Measurements from ENCODE around the gene ABRACL. TPM values are rescaled to one million over a fixed set of nuclear protein-coding genes. Genes with fewer than 3 reads are reported as not detected.
"Not testable (repeated sequence)": the region's sequence is repeated elsewhere in the genome, so short reads cannot be mapped to it uniquely, and the experiment has no call there.

The ABRACL gene
- total RNA-seq, 1 donor from 2014 or later, result 17.2 TPM

GRCh38 chr6:139027620-139028182 is 844 bp upstream of the ABRACL start:
- Histone ChIP-seq H3K9me3 (ENCODE audit: control insufficient read depth in 3 of 3, low read length in 3 of 3) (no peaks in the 10 kb centered on the region), H3K4me1 (ENCODE audit: control insufficient read depth in 3 of 3, insufficient read depth in 3 of 3, low read length in 3 of 3) (peaks cover 3 to 16% (median 4%) of the 10 kb centered on the region in 3 donors), H3K9ac (ENCODE audit: low read depth in 1 of 3, low read length in 3 of 3) (peak overlapping the region in 1 of 3 donors; percentile 77), H3K27me3 (ENCODE audit: control insufficient read depth in 3 of 3, insufficient read depth in 3 of 3, low read length in 3 of 3) (no peaks in the 10 kb centered on the region), H3K36me3 (ENCODE audit: control insufficient read depth in 3 of 3, insufficient read depth in 3 of 3, low read length in 3 of 3) (no peaks in the 10 kb centered on the region), H3K27ac (ENCODE audit: low read depth, low read length) (no peak overlapping the region), H3K4me3 (ENCODE audit: low read length in 3 of 3) (peak overlapping the region in 2 of 3 donors; percentile 80 to 81)

GRCh38 chr6:139028215-139028657 is 309 bp upstream of the ABRACL start:
- H3K9me3 ChIP-seq (ENCODE audit: control insufficient read depth in 3 of 3, low read length in 3 of 3), result no peaks in the 10 kb centered on the region
- no peaks in the 10 kb centered on the region for H3K36me3 ChIP-seq (ENCODE audit: control insufficient read depth in 3 of 3, insufficient read depth in 3 of 3, low read length in 3 of 3)
- peak overlapping the region; percentile 26 for H3K27ac ChIP-seq (ENCODE audit: low read depth, low read length)

DNA sequence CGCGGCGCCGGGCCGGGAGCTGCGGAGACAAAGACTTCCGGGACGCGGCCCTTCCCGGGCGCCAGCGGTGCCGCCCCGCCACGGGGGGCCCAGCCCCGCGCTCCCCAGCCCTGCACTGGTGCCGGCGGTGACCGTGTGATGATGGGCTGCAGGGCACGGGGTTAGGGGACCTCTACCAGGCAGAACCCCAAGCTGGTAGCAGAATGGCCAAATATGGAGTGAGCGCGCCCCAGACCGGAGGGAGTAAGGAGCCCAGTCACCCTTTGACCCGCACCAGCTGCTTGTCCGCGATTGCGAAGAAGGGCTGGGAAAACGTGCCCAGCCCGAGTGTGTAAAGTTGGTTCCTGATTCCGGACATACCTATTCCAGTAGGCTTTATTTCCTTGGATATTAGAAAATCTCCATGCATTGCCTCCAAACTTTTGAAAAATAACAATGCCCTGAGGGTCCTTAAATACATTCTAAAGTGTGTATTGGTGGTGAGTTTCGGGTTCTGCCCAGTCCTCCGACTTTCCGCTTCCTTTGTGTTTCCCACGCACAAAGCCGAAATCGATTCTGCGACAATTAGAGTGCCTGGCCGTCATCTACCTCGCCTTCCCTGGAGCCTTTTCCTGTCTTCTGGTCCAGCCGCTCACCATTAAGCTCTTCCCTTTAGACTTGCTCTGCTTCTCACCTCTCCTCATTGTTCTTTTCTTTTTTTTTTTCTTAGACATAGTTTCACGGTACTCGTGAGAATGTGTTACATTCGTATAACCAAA is 1.1 kb downstream of the ABRACL start:
- H3K9ac ChIP-seq (ENCODE audit: low read depth in 1 of 3, low read length in 3 of 3), result peak overlapping the region; percentile 77 to 84 (median 79)
- peaks cover 3 to 16% (median 4%) of the 10 kb centered on the region in 3 donors for H3K4me1 ChIP-seq (ENCODE audit: control insufficient read depth in 3 of 3, insufficient read depth in 3 of 3, low read length in 3 of 3)
- H3K9me3 ChIP-seq (ENCODE audit: control insufficient read depth in 3 of 3, low read length in 3 of 3), result no peaks in the 10 kb centered on the region
- peak overlapping the region; percentile 80 to 81 (median 81) for H3K4me3 ChIP-seq (ENCODE audit: low read length in 3 of 3)
- H3K27ac ChIP-seq (ENCODE audit: low read depth, low read length), result peak overlapping the region; percentile 26
- H3K36me3 ChIP-seq (ENCODE audit: control insufficient read depth in 3 of 3, insufficient read depth in 3 of 3, low read length in 3 of 3), result no peaks in the 10 kb centered on the region
- no peaks in the 10 kb centered on the region for H3K27me3 ChIP-seq (ENCODE audit: control insufficient read depth in 3 of 3, insufficient read depth in 3 of 3, low read length in 3 of 3)

More at GRCh38 chr6:139028215-139028657, 309 bp upstream of the ABRACL start:
- Histone ChIP-seq H3K4me1 (ENCODE audit: control insufficient read depth in 3 of 3, insufficient read depth in 3 of 3, low read length in 3 of 3) (peaks cover 3 to 16% (median 4%) of the 10 kb centered on the region in 3 donors), H3K9ac (ENCODE audit: low read depth in 1 of 3, low read length in 3 of 3) (peak overlapping the region; percentile 77 to 84 (median 79)), H3K27me3 (ENCODE audit: control insufficient read depth in 3 of 3, insufficient read depth in 3 of 3, low read length in 3 of 3) (no peaks in the 10 kb centered on the region), H3K4me3 (ENCODE audit: low read length in 3 of 3) (peak overlapping the region; percentile 80 to 81 (median 81))

DNA sequence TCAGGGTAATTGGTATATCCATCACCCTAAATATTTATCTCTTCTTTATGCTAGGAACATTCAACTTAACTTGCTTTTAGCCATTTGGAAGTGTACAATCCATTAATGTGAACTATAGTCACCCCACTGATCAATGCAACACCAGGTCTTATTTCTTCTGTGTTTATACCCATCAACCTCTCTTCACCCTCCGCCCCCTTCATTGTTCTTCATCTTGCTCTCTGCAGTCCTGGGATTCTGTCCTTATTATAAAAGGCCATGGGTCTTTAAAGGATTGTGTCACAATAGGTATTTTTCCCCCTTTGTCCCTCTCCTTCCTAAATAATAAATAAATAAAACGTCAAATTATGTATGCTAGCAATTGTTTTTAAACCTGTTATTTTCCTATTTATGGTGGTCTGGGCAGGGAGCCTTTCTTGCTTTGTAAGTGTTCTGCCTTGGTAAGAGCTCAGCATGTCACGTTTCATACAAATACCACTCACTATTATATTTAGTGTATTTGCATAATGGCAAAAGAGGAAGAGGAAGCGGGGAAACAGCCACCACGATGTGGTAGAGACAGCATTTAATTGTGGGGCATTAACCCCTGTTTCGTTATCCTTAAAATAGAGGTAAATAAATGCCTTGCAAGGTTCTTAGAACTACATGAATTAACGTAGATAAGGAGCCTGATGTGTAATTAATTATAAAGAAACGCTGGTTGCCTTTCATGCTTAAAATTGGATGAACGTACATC is 1.9 kb downstream of the ABRACL start:
- Histone ChIP-seq H3K9me3 (ENCODE audit: control insufficient read depth in 3 of 3, low read length in 3 of 3) (no peaks in the 10 kb centered on the region), H3K27me3 (ENCODE audit: control insufficient read depth in 3 of 3, insufficient read depth in 3 of 3, low read length in 3 of 3) (no peaks in the 10 kb centered on the region), H3K36me3 (ENCODE audit: control insufficient read depth in 3 of 3, insufficient read depth in 3 of 3, low read length in 3 of 3) (no peaks in the 10 kb centered on the region), H3K9ac (ENCODE audit: low read depth in 1 of 3, low read length in 3 of 3) (no peak overlapping the region), H3K27ac (ENCODE audit: low read depth, low read length) (no peak overlapping the region), H3K4me3 (ENCODE audit: low read length in 3 of 3) (peak overlapping the region in 2 of 3 donors; percentile 80 to 81), H3K4me1 (ENCODE audit: control insufficient read depth in 3 of 3, insufficient read depth in 3 of 3, low read length in 3 of 3) (peaks cover 3 to 16% (median 4%) of the 10 kb centered on the region in 3 donors)

DNA sequence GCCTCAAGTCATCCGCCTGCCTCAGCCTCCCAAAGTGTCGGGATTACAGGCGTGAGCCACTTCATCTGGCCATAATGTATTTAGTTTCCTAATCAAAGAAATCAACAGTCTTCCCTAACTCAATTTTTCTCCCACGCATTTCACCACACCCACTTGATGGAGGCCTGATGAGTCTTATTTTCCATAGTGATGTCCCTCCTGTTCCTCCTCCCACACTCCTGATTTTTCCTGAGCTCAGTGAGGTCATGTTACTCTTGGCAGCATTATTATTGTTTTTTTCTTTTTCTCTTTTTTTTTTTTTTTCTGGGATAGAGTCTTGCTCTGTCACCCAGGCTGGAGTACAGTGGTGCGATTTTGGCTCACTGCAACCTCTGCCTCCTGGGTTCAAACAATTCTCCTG is 8.9 kb downstream of the ABRACL start:
- Histone ChIP-seq H3K27ac (ENCODE audit: low read depth, low read length) (no peak overlapping the region), H3K4me3 (ENCODE audit: low read length in 3 of 3) (no peak overlapping the region), H3K9me3 (ENCODE audit: control insufficient read depth in 3 of 3, low read length in 3 of 3) (no peaks in the 10 kb centered on the region), H3K9ac (ENCODE audit: low read depth in 1 of 3, low read length in 3 of 3) (no peak overlapping the region), H3K36me3 (ENCODE audit: control insufficient read depth in 3 of 3, insufficient read depth in 3 of 3, low read length in 3 of 3) (no peaks in the 10 kb centered on the region), H3K4me1 (ENCODE audit: control insufficient read depth in 3 of 3, insufficient read depth in 3 of 3, low read length in 3 of 3) (no peaks in the 10 kb centered on the region), H3K27me3 (ENCODE audit: control insufficient read depth in 3 of 3, insufficient read depth in 3 of 3, low read length in 3 of 3) (no peaks in the 10 kb centered on the region)

- no peak overlapping the region for H3K27ac ChIP-seq (ENCODE audit: low read depth, low read length)
- H3K9me3 ChIP-seq (ENCODE audit: control insufficient read depth in 3 of 3, low read length in 3 of 3), result no peaks in the 10 kb centered on the region
- H3K9ac ChIP-seq (ENCODE audit: low read depth in 1 of 3, low read length in 3 of 3), result no peak overlapping the region
- H3K27me3 ChIP-seq (ENCODE audit: control insufficient read depth in 3 of 3, insufficient read depth in 3 of 3, low read length in 3 of 3), result no peaks in the 10 kb centered on the region
- no peak overlapping the region for H3K4me3 ChIP-seq (ENCODE audit: low read length in 3 of 3)
- no peaks in the 10 kb centered on the region for H3K4me1 ChIP-seq (ENCODE audit: control insufficient read depth in 3 of 3, insufficient read depth in 3 of 3, low read length in 3 of 3)
- H3K36me3 ChIP-seq (ENCODE audit: control insufficient read depth in 3 of 3, insufficient read depth in 3 of 3, low read length in 3 of 3), result no peaks in the 10 kb centered on the region
These were observed 15.7 kb downstream of the ABRACL start for GRCh38 chr6:139044250-139044649.

DNA sequence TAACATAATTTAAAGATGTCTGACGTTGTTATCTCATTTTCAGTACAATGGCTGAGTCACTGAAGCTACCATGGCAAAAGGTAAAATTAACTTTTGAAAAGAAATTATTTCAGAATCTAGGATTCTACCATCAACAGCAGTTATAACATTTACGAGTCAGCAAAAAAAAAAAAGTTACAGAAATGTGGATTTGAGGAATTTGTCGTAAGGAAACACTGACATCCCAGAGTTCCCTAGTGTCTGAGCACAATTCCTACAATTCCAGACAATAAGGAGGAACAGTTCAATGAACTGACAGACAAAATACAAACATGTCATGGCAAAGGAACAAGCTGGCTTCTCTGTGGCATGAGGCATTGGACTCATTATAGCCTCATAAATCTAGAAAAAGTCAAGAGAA is 19.1 kb downstream of the ABRACL start:
- no peaks in the 10 kb centered on the region for H3K4me1 ChIP-seq (ENCODE audit: control insufficient read depth in 3 of 3, insufficient read depth in 3 of 3, low read length in 3 of 3)
- no peaks in the 10 kb centered on the region for H3K9me3 ChIP-seq (ENCODE audit: control insufficient read depth in 3 of 3, low read length in 3 of 3)
- H3K27ac ChIP-seq (ENCODE audit: low read depth, low read length), result no peak overlapping the region
- no peak overlapping the region for H3K9ac ChIP-seq (ENCODE audit: low read depth in 1 of 3, low read length in 3 of 3)
- H3K4me3 ChIP-seq (ENCODE audit: low read length in 3 of 3), result no peak overlapping the region
- H3K36me3 ChIP-seq (ENCODE audit: control insufficient read depth in 3 of 3, insufficient read depth in 3 of 3, low read length in 3 of 3), result no peaks in the 10 kb centered on the region
- H3K27me3 ChIP-seq (ENCODE audit: control insufficient read depth in 3 of 3, insufficient read depth in 3 of 3, low read length in 3 of 3), result no peaks in the 10 kb centered on the region

GRCh38 chr6:139048912-139049311 is 20.4 kb downstream of the ABRACL start:
- H3K9ac ChIP-seq (ENCODE audit: low read depth in 1 of 3, low read length in 3 of 3); H3K36me3 ChIP-seq (ENCODE audit: control insufficient read depth in 3 of 3, insufficient read depth in 3 of 3, low read length in 3 of 3); H3K27ac ChIP-seq (ENCODE audit: low read depth, low read length); H3K27me3 ChIP-seq (ENCODE audit: control insufficient read depth in 3 of 3, insufficient read depth in 3 of 3, low read length in 3 of 3); H3K4me3 ChIP-seq (ENCODE audit: low read length in 3 of 3); H3K9me3 ChIP-seq (ENCODE audit: control insufficient read depth in 3 of 3, low read length in 3 of 3); H3K4me1 ChIP-seq (ENCODE audit: control insufficient read depth in 3 of 3, insufficient read depth in 3 of 3, low read length in 3 of 3): not testable (repeated sequence)

- not testable (repeated sequence) for H3K9ac ChIP-seq (ENCODE audit: low read depth in 1 of 3, low read length in 3 of 3); H3K4me1 ChIP-seq (ENCODE audit: control insufficient read depth in 3 of 3, insufficient read depth in 3 of 3, low read length in 3 of 3); H3K27me3 ChIP-seq (ENCODE audit: control insufficient read depth in 3 of 3, insufficient read depth in 3 of 3, low read length in 3 of 3); H3K9me3 ChIP-seq (ENCODE audit: control insufficient read depth in 3 of 3, low read length in 3 of 3); H3K36me3 ChIP-seq (ENCODE audit: control insufficient read depth in 3 of 3, insufficient read depth in 3 of 3, low read length in 3 of 3); H3K4me3 ChIP-seq (ENCODE audit: low read length in 3 of 3); H3K27ac ChIP-seq (ENCODE audit: low read depth, low read length)
These were observed 21.7 kb downstream of the ABRACL start for GRCh38 chr6:139050131-139050769.

All from skeletal muscle tissue (tissue), 4 donors.